Spleen (tissue), 7 donors: Measurements from ENCODE around the gene AKAP13.
A peak's percentile ranks its signal among the peaks of the same experiment; 100 is the strongest.

Experiments used
- POLR2A ChIP-seq, 3 donors: fragments of 450-650 bp; IDR thresholded peaks; one replicate each; pipeline ENCODE4 v1.5.1; 2017; ENCODE audit warnings: antibody characterized with exemption in 3 of 3, mild to moderate bottlenecking in 1 of 3
- POLR2AphosphoS5 ChIP-seq, 3 donors: sonication (generic); formaldehyde crosslinking; IDR thresholded peaks; one replicate each; pipeline ENCODE4 v1.5.1; 2017; ENCODE audit warnings: antibody characterized with exemption in 3 of 3
- TF ChIP-seq, protein P1 (sequence below), 11 experiments: fragments of 200-600 bp in 7 of 11; fragments of 450-650 bp in 4 of 11; sonication (generic) in 4 of 11; IDR thresholded peaks in 8 of 11; conservative IDR thresholded peaks in 3 of 11; 1 replicate in 7 of 11; 2 replicates in 4 of 11; pipeline versions ENCODE4 v1.4.0 to v1.8.0; 2016 to 2021; ENCODE audit warnings: antibody characterized with exemption in 11 of 11, inconsistent platforms in 4 of 11, mild to moderate bottlenecking in 1 of 11
- donor health status: DM: no; HTN: no; CAD: no; lungs with moderate emphysema.
- donor health status: DM: no; HTN: no; CAD: no.
- donor health status: DM: no; HTN: no; CAD: no.

DNA sequence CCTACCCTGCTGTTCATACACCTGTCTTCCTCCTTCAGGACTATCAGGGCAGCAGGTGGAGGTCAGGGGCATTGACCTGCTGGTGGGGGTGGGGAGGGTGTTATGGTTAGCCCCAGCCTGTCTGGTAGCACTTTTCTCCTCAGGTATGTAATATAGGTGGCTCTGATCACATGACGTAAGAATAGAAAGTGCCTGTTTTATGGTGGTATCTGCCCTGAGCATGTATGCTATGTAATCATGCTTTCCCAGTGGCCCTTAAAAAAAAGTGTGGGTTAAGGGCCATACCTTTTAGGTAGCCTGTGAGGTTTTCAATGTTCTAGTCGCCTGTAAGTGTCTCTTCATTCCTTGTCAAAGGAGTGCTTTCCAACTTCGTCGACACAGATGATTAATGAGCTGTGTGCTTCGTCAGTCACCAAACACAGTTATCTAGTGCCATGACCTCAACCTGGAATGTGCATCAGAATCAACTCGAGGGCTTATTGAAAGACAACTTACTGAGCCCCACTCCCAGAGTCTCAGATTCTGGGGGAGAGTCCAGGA is 328.1 kb downstream of the AKAP13 start:
- TF ChIP-seq POLR2A (IDR thresholded peaks at IDR 0.05) (no peak), POLR2AphosphoS5 (IDR thresholded peaks at IDR 0.05) (peak in 1 of 3 donors; percentile 36)
- TF ChIP-seq, protein P1, sequence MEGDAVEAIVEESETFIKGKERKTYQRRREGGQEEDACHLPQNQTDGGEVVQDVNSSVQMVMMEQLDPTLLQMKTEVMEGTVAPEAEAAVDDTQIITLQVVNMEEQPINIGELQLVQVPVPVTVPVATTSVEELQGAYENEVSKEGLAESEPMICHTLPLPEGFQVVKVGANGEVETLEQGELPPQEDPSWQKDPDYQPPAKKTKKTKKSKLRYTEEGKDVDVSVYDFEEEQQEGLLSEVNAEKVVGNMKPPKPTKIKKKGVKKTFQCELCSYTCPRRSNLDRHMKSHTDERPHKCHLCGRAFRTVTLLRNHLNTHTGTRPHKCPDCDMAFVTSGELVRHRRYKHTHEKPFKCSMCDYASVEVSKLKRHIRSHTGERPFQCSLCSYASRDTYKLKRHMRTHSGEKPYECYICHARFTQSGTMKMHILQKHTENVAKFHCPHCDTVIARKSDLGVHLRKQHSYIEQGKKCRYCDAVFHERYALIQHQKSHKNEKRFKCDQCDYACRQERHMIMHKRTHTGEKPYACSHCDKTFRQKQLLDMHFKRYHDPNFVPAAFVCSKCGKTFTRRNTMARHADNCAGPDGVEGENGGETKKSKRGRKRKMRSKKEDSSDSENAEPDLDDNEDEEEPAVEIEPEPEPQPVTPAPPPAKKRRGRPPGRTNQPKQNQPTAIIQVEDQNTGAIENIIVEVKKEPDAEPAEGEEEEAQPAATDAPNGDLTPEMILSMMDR (IDR thresholded peaks at IDR 0.05 in 8 of 11, conservative IDR thresholded peaks at IDR 0.05 in 3 of 11) = no peak
